HG02943 (cell line): ENCODE measurements around the gene YPEL1.
"Not testable (repeated sequence)": the region's sequence is repeated elsewhere in the genome, so short reads cannot be mapped to it uniquely, and the experiment has no call there.

Experiments
- ATAC-seq: cut with Tn5 transposase; IDR thresholded peaks from one replicate; pipeline ENCODE4 v1.9.1; 2021; ENCODE audit warnings: mild to moderate bottlenecking, low read depth, moderate library complexity; ENCODE audit not compliant: unreplicated experiment

Gene YPEL1

GRCh38 chr22:21754523-21754922 lies 18.9 kb upstream of the YPEL1 start:
- no peak for ATAC-seq

GRCh38 chr22:21753374-21754111 lies 17.9 kb upstream of the YPEL1 start:
- no peak for ATAC-seq

GRCh38 chr22:21752276-21752675 lies 16.7 kb upstream of the YPEL1 start:
- no peak for ATAC-seq

- ATAC-seq = no peak
Measured at GRCh38 chr22:21745948-21746347, 10.4 kb upstream of the YPEL1 start.

GRCh38 chr22:21744917-21745316 lies 9.3 kb upstream of the YPEL1 start:
- ATAC-seq = not testable (repeated sequence)

GRCh38 chr22:21741790-21742189 lies 6.2 kb upstream of the YPEL1 start:
- no peak for ATAC-seq

- ATAC-seq = no peak
Measured at GRCh38 chr22:21741059-21741458, 5.5 kb upstream of the YPEL1 start.

GRCh38 chr22:21739828-21740377 lies 4.3 kb upstream of the YPEL1 start:
- ATAC-seq = no peak

GRCh38 chr22:21738966-21739365 lies 3.4 kb upstream of the YPEL1 start:
- ATAC-seq = no peak

GRCh38 chr22:21738081-21738480 lies 2.5 kb upstream of the YPEL1 start:
- ATAC-seq = no peak

- ATAC-seq = no peak
Measured at GRCh38 chr22:21736948-21737347, 1.4 kb upstream of the YPEL1 start.

GRCh38 chr22:21736084-21736642 lies 569 bp upstream of the YPEL1 start:
- peak; percentile 15 for ATAC-seq

GRCh38 chr22:21734540-21735199 lies 924 bp downstream of the YPEL1 start:
- no peak for ATAC-seq

- no peak for ATAC-seq
Measured at GRCh38 chr22:21731503-21731902, 4.1 kb downstream of the YPEL1 start.

- no peak for ATAC-seq
Measured at GRCh38 chr22:21730535-21731308, 4.9 kb downstream of the YPEL1 start.

GRCh38 chr22:21729184-21729583 lies 6.4 kb downstream of the YPEL1 start:
- not testable (repeated sequence) for ATAC-seq

- no peak for ATAC-seq
Measured at GRCh38 chr22:21728270-21728669, 7.3 kb downstream of the YPEL1 start.

- ATAC-seq = no peak
Measured at GRCh38 chr22:21727768-21728167, 7.8 kb downstream of the YPEL1 start.

- ATAC-seq = no peak
Measured at GRCh38 chr22:21727159-21727558, 8.4 kb downstream of the YPEL1 start.

GRCh38 chr22:21726650-21727049 lies 8.9 kb downstream of the YPEL1 start:
- no peak for ATAC-seq
